Lower leg skin (tissue), 4 donors: ENCODE measurements around the gene LCN12. TPM values are rescaled to one million over a fixed set of nuclear protein-coding genes. Genes with fewer than 3 reads are reported as not detected.

Experiments
- DNase-seq, 2 donors: peaks; one replicate each; pipeline ENCODE4 v3.0.0-alpha.2; 2019; ENCODE audit warnings: low spot score in 2 of 2
- H3K4me3 ChIP-seq: fragments of 200-600 bp; sonication (generic); 2 replicates; pipeline ENCODE4 v1.5.1; 2017; ENCODE audit warnings: mild to moderate bottlenecking, low read depth; ENCODE audit not compliant: poor library complexity, severe bottlenecking
- CTCF ChIP-seq, 3 donors: fragments of 450-650 bp; IDR thresholded peaks; one replicate each; pipeline ENCODE4 v1.5.1; 2016; ENCODE audit warnings: antibody characterized with exemption in 3 of 3, mild to moderate bottlenecking in 3 of 3, moderate library complexity in 2 of 3
- POLR2A ChIP-seq, 2 donors: fragments of 450-650 bp; IDR thresholded peaks; one replicate each; pipeline ENCODE4 v1.6.1; 2016 to 2017; ENCODE audit warnings: antibody characterized with exemption in 2 of 2, mild to moderate bottlenecking in 1 of 2, moderate library complexity in 1 of 2
- WGBS, 2 donors: methylation state at CpG; one replicate each; pipeline ENCODE4 v1.1.5; 2018; 5-methylcytosine and 5-hydroxymethylcytosine counted together
- intact Hi-C: fragments of 100-400 bp; cut with DNase I; formaldehyde crosslinking; loops from one replicate; pipeline ENCODE4 v1.15.0; 2023; ENCODE audit warnings: low total_unique reads
- total RNA-seq, 4 donors: library from RNA; depleted of rRNA; stranded (reverse); fragments of >200 nt; gene quantifications; one replicate each; pipeline ENCODE4 v1.1.0, GENCODE V29; 2016

The LCN12 gene
- total RNA-seq, 4 donors from 2014 or later, result not detected

GRCh38 chr9:136930014-136930413 lies 22.1 kb upstream of the LCN12 start:
- no peak for DNase-seq
- H3K4me3 ChIP-seq, result no peak overlapping the region
- 95 to 97% methylated on average over 4 of the region's 4 CpGs for WGBS, 2 donors
- no peak for TF ChIP-seq POLR2A (IDR thresholded peaks at IDR 0.05)
- TF ChIP-seq CTCF (IDR thresholded peaks at IDR 0.05), result no peak
- intact Hi-C loops, result no loop called here

- 84 to 88% methylated on average over 2 of the region's 2 CpGs for whole genome bisulfite sequencing, 2 donors
- intact Hi-C loops, result no loop called here
- H3K4me3 ChIP-seq, result no peak overlapping the region
- TF ChIP-seq POLR2A (IDR thresholded peaks at IDR 0.05) (no peak), CTCF (IDR thresholded peaks at IDR 0.05) (no peak)
- no peak for DNase-seq
Observed at GRCh38 chr9:136931611-136932130, 20.4 kb upstream of the LCN12 start.

GRCh38 chr9:136934277-136934676 lies 17.8 kb upstream of the LCN12 start:
- no peak overlapping the region for H3K4me3 ChIP-seq
- intact Hi-C loops, result no loop called here
- no peak for TF ChIP-seq CTCF (IDR thresholded peaks at IDR 0.05)
- TF ChIP-seq POLR2A (IDR thresholded peaks at IDR 0.05), result no peak
- no peak for DNase-seq
- WGBS, 2 donors, result 81 to 84% methylated on average over 3 of the region's 3 CpGs

GRCh38 chr9:136935651-136936050 lies 16.4 kb upstream of the LCN12 start:
- H3K4me3 ChIP-seq, result no peak overlapping the region
- no peak for DNase-seq
- intact Hi-C loops, result no loop called here
- no peak for TF ChIP-seq CTCF (IDR thresholded peaks at IDR 0.05)
- TF ChIP-seq POLR2A (IDR thresholded peaks at IDR 0.05), result no peak
- 89 to 93% methylated on average over 3 of the region's 3 CpGs for WGBS, 2 donors

- TF ChIP-seq CTCF (IDR thresholded peaks at IDR 0.05), result no peak
- no peak for TF ChIP-seq POLR2A (IDR thresholded peaks at IDR 0.05)
- no peak for DNase-seq
- 88 to 92% methylated on average over 8 of the region's 8 CpGs for WGBS, 2 donors
- no peak overlapping the region for H3K4me3 ChIP-seq
- intact Hi-C loops, result no loop called here
Observed at GRCh38 chr9:136936645-136937170, 15.4 kb upstream of the LCN12 start.
